Osteocyte (in vitro differentiated cells): Measurements from ENCODE around the gene TCL1A. TPM values are rescaled to one million over a fixed set of nuclear protein-coding genes. Genes with fewer than 3 reads are reported as not detected.

Experiments used
- DNase-seq: peaks from one replicate; pipeline ENCODE4 v3.0.0; 2021; ENCODE audit warnings: mixed read lengths; ENCODE audit not compliant: unreplicated experiment; ENCODE audit errors: extremely low spot score
- H3K27ac Mint-ChIP-seq: one replicate; pipeline ENCODE4 v1.8.0; 2021; ENCODE audit warnings: mild to moderate bottlenecking, mixed read lengths; ENCODE audit not compliant: unreplicated experiment
- H3K27me3 Mint-ChIP-seq: one replicate; pipeline ENCODE4 v1.8.0; 2021; ENCODE audit warnings: mixed read lengths; ENCODE audit not compliant: unreplicated experiment
- H3K36me3 Mint-ChIP-seq: one replicate; pipeline ENCODE4 v1.8.0; 2021; ENCODE audit warnings: mixed read lengths; ENCODE audit not compliant: unreplicated experiment
- H3K4me1 Mint-ChIP-seq: one replicate; pipeline ENCODE4 v1.8.0; 2021; ENCODE audit warnings: mixed read lengths; ENCODE audit not compliant: unreplicated experiment
- H3K4me3 Mint-ChIP-seq: one replicate; pipeline ENCODE4 v1.8.0; 2021; ENCODE audit warnings: mild to moderate bottlenecking, moderate library complexity, mixed read lengths; ENCODE audit not compliant: unreplicated experiment
- H3K9me3 Mint-ChIP-seq: one replicate; pipeline ENCODE4 v1.8.0; 2021; ENCODE audit warnings: mixed read lengths; ENCODE audit not compliant: unreplicated experiment
- CTCF ChIP-seq: fragments of 200-600 bp; sonication (generic); IDR thresholded peaks from 2 replicates; pipeline ENCODE4 v1.5.0; 2021; ENCODE audit warnings: antibody characterized with exemption, mild to moderate bottlenecking, moderate library complexity
- total RNA-seq: library from RNA; stranded (reverse); gene quantifications from 2 replicates; pipeline ENCODE4 v1.2.1, GENCODE V29; 2021

TCL1A gene
- total RNA-seq, 1 donor from 2014 or later, result not detected

DNA sequence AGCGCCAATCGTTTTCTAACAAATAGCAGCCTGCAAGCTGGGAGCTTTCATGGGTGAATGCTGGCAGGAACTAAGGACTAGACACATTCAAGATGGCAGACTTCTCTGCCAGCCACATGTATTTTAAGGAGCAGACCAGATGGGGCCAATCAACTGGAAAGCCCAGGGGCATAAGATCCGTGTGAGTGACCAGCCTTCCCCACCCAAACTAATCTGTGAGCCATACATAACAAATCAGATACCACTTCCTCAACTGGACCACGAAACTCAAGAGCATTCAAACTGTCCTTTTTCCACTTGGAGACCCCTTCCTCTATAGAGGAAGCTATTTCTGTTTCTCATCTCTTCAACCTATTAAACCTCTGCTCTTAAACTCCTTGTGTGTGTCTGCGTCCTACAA is 18.0 kb downstream of the TCL1A start:
- no peaks in the 10 kb centered on the region for H3K27me3 Mint-ChIP-seq
- H3K27ac Mint-ChIP-seq, result no peak overlapping the region
- H3K4me1 Mint-ChIP-seq, result peaks cover 45% of the 10 kb centered on the region

GRCh38 chr14:95695051-95695450 is 18.9 kb downstream of the TCL1A start:
- H3K27ac Mint-ChIP-seq, result no peak overlapping the region
- H3K36me3 Mint-ChIP-seq, result no peaks in the 10 kb centered on the region
- H3K9me3 Mint-ChIP-seq, result no peaks in the 10 kb centered on the region
- no peak overlapping the region for H3K4me3 Mint-ChIP-seq
- DNase-seq, result peak; percentile 73
- no peak for TF ChIP-seq CTCF
- H3K4me1 Mint-ChIP-seq, result peaks cover 38% of the 10 kb centered on the region
- no peaks in the 10 kb centered on the region for H3K27me3 Mint-ChIP-seq

More for the DNA sequence above, 18.0 kb downstream of the TCL1A start:
- Mint-ChIP-seq H3K36me3 (no peaks in the 10 kb centered on the region), H3K4me3 (no peak overlapping the region), H3K9me3 (no peaks in the 10 kb centered on the region)
- TF ChIP-seq CTCF, result no peak
- peak; percentile 34 for DNase-seq

DNA sequence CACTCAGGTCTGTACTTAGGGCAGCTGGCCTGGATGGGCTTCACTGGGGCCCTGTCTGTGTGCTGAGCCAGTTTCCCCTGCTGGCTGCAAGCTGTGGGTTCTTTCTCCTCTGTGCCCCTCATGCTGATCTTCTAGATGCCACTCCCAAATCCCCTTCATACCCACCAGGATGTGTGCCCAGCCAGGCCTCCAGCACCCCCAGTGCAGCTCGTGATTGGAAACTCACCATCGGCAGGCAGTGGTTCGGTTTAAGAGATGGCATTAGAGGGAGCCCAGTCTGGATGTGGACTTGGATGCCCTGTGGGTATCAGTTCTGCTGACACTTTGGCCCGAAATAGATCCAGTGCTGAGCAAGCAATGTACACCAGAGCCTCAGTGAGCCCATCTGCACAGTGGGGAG is 21.8 kb downstream of the TCL1A start:
- Mint-ChIP-seq H3K4me1 (peaks cover 25% of the 10 kb centered on the region), H3K9me3 (no peaks in the 10 kb centered on the region), H3K36me3 (no peaks in the 10 kb centered on the region), H3K4me3 (no peak overlapping the region), H3K27me3 (no peaks in the 10 kb centered on the region), H3K27ac (no peak overlapping the region)
- no peak for DNase-seq
- TF ChIP-seq CTCF, result no peak

GRCh38 chr14:95691591-95691990 is 22.3 kb downstream of the TCL1A start:
- no peak for DNase-seq
- no peak for TF ChIP-seq CTCF
- no peak overlapping the region for H3K27ac Mint-ChIP-seq
- no peak overlapping the region for H3K4me3 Mint-ChIP-seq
- H3K27me3 Mint-ChIP-seq, result no peaks in the 10 kb centered on the region
- H3K36me3 Mint-ChIP-seq, result no peaks in the 10 kb centered on the region
- H3K4me1 Mint-ChIP-seq, result peaks cover 24% of the 10 kb centered on the region
- H3K9me3 Mint-ChIP-seq, result no peaks in the 10 kb centered on the region

DNA sequence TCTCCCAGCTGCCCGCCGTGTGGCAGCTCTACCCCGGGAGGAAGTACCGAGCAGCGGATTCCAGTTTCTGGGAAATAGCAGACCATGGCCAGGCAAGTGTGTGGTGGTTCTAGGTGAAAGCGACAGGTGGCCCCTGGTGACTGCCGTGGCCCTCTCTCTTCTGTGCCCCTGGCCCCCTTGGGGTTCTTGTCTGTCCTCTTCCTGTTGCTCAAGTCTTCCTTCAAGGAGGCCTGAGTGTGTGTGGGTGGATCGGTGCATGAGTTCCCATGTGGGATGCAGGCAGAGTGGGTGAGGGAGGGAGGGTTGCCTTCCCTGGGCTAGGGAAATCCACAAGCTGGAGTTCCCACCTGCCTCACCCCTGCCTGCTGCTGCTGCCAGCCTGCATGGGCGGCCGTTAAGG is 23.1 kb downstream of the TCL1A start:
- no peaks in the 10 kb centered on the region for H3K9me3 Mint-ChIP-seq
- H3K4me3 Mint-ChIP-seq, result no peak overlapping the region
- no peak for TF ChIP-seq CTCF
- no peaks in the 10 kb centered on the region for H3K27me3 Mint-ChIP-seq
- H3K27ac Mint-ChIP-seq, result no peak overlapping the region
- no peaks in the 10 kb centered on the region for H3K36me3 Mint-ChIP-seq
- DNase-seq, result no peak
- H3K4me1 Mint-ChIP-seq, result peaks cover 24% of the 10 kb centered on the region
